Activated CD4-positive, alpha-beta T cell treated with anti-CD3 and anti-CD28 coated beads for 48 hours (primary cell): Measurements from ENCODE around the gene DIP2C.
"Not testable (repeated sequence)": the region's sequence is repeated elsewhere in the genome, so short reads cannot be mapped to it uniquely, and the experiment has no call there.

Experiments used
- DNase-seq: peaks from one replicate; pipeline ENCODE4 v3.0.0-alpha.2; 2020

Gene DIP2C

GRCh38 chr10:338171-339037 lies 351.1 kb downstream of the DIP2C start:
- no peak for DNase-seq

- DNase-seq = no peak
These were observed 353.2 kb downstream of the DIP2C start for GRCh38 chr10:336247-336646.

GRCh38 chr10:335151-335800 lies 354.2 kb downstream of the DIP2C start:
- DNase-seq = no peak

- no peak for DNase-seq
These were observed 358.3 kb downstream of the DIP2C start for GRCh38 chr10:331186-331585.

GRCh38 chr10:329361-330099 lies 359.9 kb downstream of the DIP2C start:
- peak; percentile 46 for DNase-seq

GRCh38 chr10:327889-328852 lies 361.3 kb downstream of the DIP2C start:
- DNase-seq = no peak

GRCh38 chr10:326894-327635 lies 362.4 kb downstream of the DIP2C start:
- no peak for DNase-seq

GRCh38 chr10:326350-326749 lies 363.1 kb downstream of the DIP2C start:
- no peak for DNase-seq

GRCh38 chr10:325282-325681 lies 364.2 kb downstream of the DIP2C start:
- DNase-seq = no peak

- no peak for DNase-seq
These were observed 364.9 kb downstream of the DIP2C start for GRCh38 chr10:324593-324992.

- peak; percentile 53 for DNase-seq
These were observed 365.7 kb downstream of the DIP2C start for GRCh38 chr10:323651-324293.

- not testable (repeated sequence) for DNase-seq
These were observed 366.4 kb downstream of the DIP2C start for GRCh38 chr10:323046-323445.

- DNase-seq = no peak
These were observed 368.7 kb downstream of the DIP2C start for GRCh38 chr10:320771-321170.

GRCh38 chr10:317926-318325 lies 371.5 kb downstream of the DIP2C start:
- no peak for DNase-seq

- DNase-seq = peak; percentile 15
These were observed 372.1 kb downstream of the DIP2C start for GRCh38 chr10:317271-317769.

GRCh38 chr10:316390-316789 lies 373.1 kb downstream of the DIP2C start:
- no peak for DNase-seq

GRCh38 chr10:314871-315270 lies 374.6 kb downstream of the DIP2C start:
- DNase-seq = no peak

- no peak for DNase-seq
These were observed 375.1 kb downstream of the DIP2C start for GRCh38 chr10:314381-314780.

- DNase-seq = no peak
These were observed 377.4 kb downstream of the DIP2C start for GRCh38 chr10:311901-312665.

GRCh38 chr10:310976-311639 lies 378.4 kb downstream of the DIP2C start:
- DNase-seq = no peak
